Glutamatergic neuron (in vitro differentiated cells): ENCODE data around the gene CRYAB. TPM values are rescaled to one million over a fixed set of nuclear protein-coding genes. Genes with fewer than 3 reads are reported as not detected.
A peak's percentile ranks its signal among the peaks of the same experiment; 100 is the strongest.

Experiments
- DNase-seq: peaks from one replicate; pipeline ENCODE4 v3.0.0; 2022
- H3K27ac Mint-ChIP-seq: one replicate; pipeline ENCODE4 v1.8.0; 2020; ENCODE audit warnings: mild to moderate bottlenecking, mixed read lengths, inconsistent platforms; ENCODE audit not compliant: unreplicated experiment
- H3K27me3 Mint-ChIP-seq: one replicate; pipeline ENCODE4 v1.8.0; 2020; ENCODE audit warnings: mild to moderate bottlenecking, moderate library complexity, mixed read lengths, inconsistent platforms; ENCODE audit not compliant: unreplicated experiment
- H3K36me3 Mint-ChIP-seq: one replicate; pipeline ENCODE4 v1.8.0; 2020; ENCODE audit warnings: mild to moderate bottlenecking, mixed read lengths, inconsistent platforms; ENCODE audit not compliant: unreplicated experiment
- H3K4me1 Mint-ChIP-seq: one replicate; pipeline ENCODE4 v1.8.0; 2020; ENCODE audit warnings: mild to moderate bottlenecking, low read depth, mixed read lengths, inconsistent platforms; ENCODE audit not compliant: unreplicated experiment
- H3K4me3 Mint-ChIP-seq: one replicate; pipeline ENCODE4 v1.8.0; 2020; ENCODE audit warnings: mild to moderate bottlenecking, mixed read lengths, inconsistent platforms; ENCODE audit not compliant: unreplicated experiment
- H3K9me3 Mint-ChIP-seq: one replicate; pipeline ENCODE4 v1.8.0; 2020; ENCODE audit warnings: mild to moderate bottlenecking, moderate library complexity, mixed read lengths, inconsistent platforms; ENCODE audit not compliant: unreplicated experiment
- total RNA-seq: library from RNA; stranded (reverse); fragmentation: NEBNext Ultra II Directional; extraction: Animal tissue kit (Norgen Biotek cat#: 25700); gene quantifications from one replicate; pipeline ENCODE4 v1.2.1, GENCODE V29; 2021; ENCODE audit not compliant: unreplicated experiment
- TF ChIP-seq, protein P1 (sequence below): fragments of 200-600 bp; sonication (generic); IDR thresholded peaks from one replicate; pipeline ENCODE4 v1.5.0; 2021; ENCODE audit not compliant: partially characterized antibody, unreplicated experiment

CRYAB gene
- total RNA-seq, 1 donor from 2014 or later, result 0.64 TPM

DNA sequence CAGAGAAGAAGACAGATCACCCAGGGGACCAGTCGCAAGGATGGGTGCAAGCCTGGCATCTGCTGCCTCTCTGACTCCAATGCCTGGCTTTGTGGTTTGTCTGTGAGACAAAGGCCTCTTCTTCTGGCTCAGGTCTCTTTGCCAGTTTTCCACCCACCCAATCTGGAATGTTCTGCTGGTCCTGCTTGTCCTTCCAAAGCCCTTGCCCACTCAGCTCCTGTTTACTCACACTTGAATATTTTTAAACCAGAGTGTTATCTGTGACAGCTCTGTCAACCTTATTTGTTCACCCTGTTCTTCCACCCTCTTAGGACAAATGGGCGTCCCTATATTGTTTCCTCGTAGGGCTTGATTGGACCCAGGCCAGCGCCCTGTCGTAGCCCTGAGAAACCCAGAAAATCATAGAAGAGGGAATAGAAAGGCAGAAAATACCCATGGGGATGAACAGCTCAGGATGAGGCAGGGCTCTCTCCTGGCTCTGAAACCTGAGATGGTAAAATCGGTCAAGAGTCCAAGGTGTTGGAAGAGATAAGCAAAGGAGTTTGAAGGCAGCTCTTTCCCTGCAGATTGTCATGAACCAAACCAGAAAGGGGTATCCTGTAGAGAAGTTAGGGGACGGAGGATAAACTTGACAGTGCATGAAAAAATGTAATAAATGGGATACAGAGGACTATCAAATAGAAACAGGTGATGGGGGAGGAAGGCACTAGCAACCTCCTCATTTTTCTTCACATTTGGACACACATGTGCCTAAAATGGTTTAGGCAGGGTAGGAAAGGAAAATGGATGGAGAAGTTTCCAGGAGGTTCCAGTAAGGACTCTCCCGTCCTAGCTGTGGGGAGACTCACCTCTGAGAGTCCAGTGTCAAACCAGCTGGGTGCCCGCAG lies 651 bp downstream of the CRYAB start:
- Mint-ChIP-seq H3K9me3 (no peaks in the 10 kb centered on the region), H3K4me3 (peak overlapping the region; percentile 43), H3K4me1 (peaks cover 19% of the 10 kb centered on the region), H3K27ac (peak overlapping the region; percentile 35), H3K27me3 (no peaks in the 10 kb centered on the region), H3K36me3 (peaks cover 5% of the 10 kb centered on the region)
- TF ChIP-seq, protein P1, sequence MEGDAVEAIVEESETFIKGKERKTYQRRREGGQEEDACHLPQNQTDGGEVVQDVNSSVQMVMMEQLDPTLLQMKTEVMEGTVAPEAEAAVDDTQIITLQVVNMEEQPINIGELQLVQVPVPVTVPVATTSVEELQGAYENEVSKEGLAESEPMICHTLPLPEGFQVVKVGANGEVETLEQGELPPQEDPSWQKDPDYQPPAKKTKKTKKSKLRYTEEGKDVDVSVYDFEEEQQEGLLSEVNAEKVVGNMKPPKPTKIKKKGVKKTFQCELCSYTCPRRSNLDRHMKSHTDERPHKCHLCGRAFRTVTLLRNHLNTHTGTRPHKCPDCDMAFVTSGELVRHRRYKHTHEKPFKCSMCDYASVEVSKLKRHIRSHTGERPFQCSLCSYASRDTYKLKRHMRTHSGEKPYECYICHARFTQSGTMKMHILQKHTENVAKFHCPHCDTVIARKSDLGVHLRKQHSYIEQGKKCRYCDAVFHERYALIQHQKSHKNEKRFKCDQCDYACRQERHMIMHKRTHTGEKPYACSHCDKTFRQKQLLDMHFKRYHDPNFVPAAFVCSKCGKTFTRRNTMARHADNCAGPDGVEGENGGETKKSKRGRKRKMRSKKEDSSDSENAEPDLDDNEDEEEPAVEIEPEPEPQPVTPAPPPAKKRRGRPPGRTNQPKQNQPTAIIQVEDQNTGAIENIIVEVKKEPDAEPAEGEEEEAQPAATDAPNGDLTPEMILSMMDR, result no peak
- no peak for DNase-seq

DNA sequence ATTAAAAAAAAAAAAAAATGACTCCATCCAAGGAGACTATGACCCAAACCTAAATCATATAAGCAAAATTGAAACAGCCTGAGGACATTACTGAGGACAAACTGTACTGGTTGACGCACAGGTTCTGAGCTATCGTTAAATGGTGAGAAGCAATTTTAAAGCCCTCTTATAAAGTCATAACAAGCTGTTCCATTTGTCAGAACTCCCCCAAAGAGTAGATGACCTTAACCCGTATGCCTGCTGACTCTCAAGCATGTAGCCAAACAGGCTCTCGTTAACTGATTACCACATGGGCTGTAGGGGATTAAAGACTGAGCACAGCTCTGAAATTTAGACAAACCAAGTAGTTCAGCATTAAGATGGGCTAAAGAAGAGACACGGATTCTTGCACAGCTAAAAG lies 2.2 kb downstream of the CRYAB start:
- no peaks in the 10 kb centered on the region for H3K27me3 Mint-ChIP-seq
- TF ChIP-seq, protein P1, result no peak
- H3K36me3 Mint-ChIP-seq, result peaks cover 5% of the 10 kb centered on the region
- peaks cover 2% of the 10 kb centered on the region for H3K9me3 Mint-ChIP-seq
- no peak overlapping the region for H3K27ac Mint-ChIP-seq
- H3K4me1 Mint-ChIP-seq, result peaks cover 19% of the 10 kb centered on the region
- no peak overlapping the region for H3K4me3 Mint-ChIP-seq
- no peak for DNase-seq

DNA sequence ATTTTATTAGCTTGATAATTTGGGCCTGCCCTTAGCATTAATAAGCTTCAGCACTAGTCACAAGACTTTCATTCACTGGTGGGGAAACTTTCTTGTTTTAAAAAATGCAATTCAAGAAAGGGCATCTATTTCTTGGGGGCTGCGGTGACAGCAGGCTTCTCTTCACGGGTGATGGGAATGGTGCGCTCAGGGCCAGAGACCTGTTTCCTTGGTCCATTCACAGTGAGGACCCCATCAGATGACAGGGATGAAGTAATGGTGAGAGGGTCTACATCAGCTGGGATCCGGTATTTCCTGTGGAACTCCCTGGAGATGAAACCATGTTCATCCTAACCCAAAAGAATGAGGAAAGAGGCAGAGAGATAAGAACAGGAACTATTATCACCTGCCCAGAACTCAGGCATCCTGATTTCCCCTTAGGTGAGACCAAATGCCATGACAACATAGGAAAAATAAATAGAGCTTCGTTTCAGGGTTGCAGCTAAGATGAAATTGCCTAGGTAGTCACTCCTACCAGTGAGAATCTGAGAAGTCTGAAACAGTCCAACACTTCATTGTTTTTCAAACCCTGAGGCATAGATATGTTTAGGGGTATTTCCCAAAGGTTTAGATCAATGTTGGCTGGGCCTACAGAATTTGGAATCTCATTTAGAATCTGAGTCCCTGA lies 2.8 kb downstream of the CRYAB start:
- Mint-ChIP-seq H3K4me1 (peaks cover 19% of the 10 kb centered on the region), H3K36me3 (peaks cover 5% of the 10 kb centered on the region), H3K27ac (no peak overlapping the region), H3K9me3 (peaks cover 2% of the 10 kb centered on the region), H3K27me3 (no peaks in the 10 kb centered on the region), H3K4me3 (no peak overlapping the region)
- DNase-seq, result no peak
- TF ChIP-seq, protein P1, result no peak

DNA sequence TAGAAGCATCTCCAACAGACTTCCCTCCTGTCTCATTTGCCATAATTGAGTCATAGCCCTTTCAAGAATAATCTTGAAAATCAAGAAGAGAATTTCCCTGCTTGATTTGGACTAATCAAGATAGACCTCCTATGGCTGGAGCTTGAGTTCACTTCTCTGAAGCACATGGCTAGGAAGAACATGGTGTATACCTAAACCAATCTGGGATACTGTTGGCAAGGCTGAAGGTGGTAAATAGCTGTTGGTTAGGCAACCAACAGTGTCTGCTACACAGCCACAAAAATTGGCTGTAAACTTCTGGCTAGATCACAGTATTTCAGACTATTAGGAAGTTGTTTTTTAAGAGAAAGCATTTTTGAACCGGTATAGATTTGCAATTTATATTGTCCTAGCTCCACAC lies 4.9 kb downstream of the CRYAB start:
- H3K9me3 Mint-ChIP-seq, result peaks cover 2% of the 10 kb centered on the region
- TF ChIP-seq, protein P1, result no peak

DNA sequence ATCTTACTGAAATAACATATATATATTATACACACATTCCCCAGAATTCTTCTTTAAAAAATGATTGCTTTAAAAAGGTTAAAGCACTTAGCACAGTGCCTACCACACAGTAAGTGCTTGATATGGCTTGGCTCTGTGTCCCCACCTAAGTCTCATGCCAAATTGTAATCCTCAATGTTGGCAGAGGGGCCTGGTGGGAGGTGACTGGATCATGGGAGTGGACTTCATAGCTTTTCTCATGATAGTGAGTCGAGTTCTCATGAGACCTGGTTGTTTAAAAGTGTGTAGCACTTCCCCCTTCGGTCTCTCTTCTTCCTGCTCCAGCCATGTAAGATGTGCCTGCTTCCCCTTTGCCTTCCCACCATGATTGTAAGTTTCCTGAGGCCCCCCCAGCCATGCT lies 6.2 kb downstream of the CRYAB start:
- no peaks in the 10 kb centered on the region for H3K27me3 Mint-ChIP-seq
- no peak overlapping the region for H3K27ac Mint-ChIP-seq
- TF ChIP-seq, protein P1, result no peak
- H3K4me3 Mint-ChIP-seq, result no peak overlapping the region
- H3K4me1 Mint-ChIP-seq, result peaks cover 2% of the 10 kb centered on the region
- no peak for DNase-seq
- peaks cover 2% of the 10 kb centered on the region for H3K9me3 Mint-ChIP-seq
- H3K36me3 Mint-ChIP-seq, result no peaks in the 10 kb centered on the region

More for the DNA sequence above, 4.9 kb downstream of the CRYAB start:
- DNase-seq, result no peak
- Mint-ChIP-seq H3K27ac (no peak overlapping the region), H3K4me3 (no peak overlapping the region), H3K27me3 (no peaks in the 10 kb centered on the region), H3K36me3 (peaks cover 5% of the 10 kb centered on the region), H3K4me1 (peaks cover 12% of the 10 kb centered on the region)
